NOMO-1 treated with DMSO at 0.1 percent for 48 hours (cell line): ENCODE data around the gene ABI2.
A peak's percentile ranks its signal among the peaks of the same experiment; 100 is the strongest.

ENCODE experiments used
- DNase-seq: peaks from one replicate; lab custom pipeline; 2025; ENCODE audit not compliant: unreplicated experiment; lab: John Stamatoyannopoulos, UW

The ABI2 gene

GRCh38 chr2:203470371-203470770 is 142.2 kb downstream of the ABI2 start:
- no peak for DNase-seq

- DNase-seq = no peak
These were observed 143.1 kb downstream of the ABI2 start for GRCh38 chr2:203471323-203471722.

GRCh38 chr2:203476881-203477280 is 148.7 kb downstream of the ABI2 start:
- no peak for DNase-seq

GRCh38 chr2:203480623-203481022 is 152.4 kb downstream of the ABI2 start:
- no peak for DNase-seq

- peak; percentile 56 for DNase-seq
These were observed 156.3 kb downstream of the ABI2 start for GRCh38 chr2:203484266-203485112.

DNA sequence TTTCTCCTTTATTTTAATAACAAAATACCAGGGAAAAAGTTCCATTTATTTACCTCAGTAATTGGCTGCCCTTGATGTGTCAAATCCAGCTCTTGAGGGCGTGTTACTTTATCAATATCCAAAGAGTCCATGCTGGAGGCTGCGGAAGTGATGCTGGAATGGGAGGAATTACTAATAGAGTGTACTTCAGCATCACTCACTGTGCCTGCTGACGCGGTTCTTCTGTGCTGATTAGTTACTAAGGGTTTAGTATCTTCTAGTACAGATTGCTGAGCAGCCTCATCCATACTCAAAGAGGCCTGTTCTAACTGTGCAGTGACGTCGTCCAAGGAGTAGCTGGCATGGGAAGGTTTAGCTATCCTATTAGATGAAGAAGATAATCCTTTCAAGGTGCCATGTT is 161.3 kb downstream of the ABI2 start:
- DNase-seq = no peak

- DNase-seq = no peak
These were observed 162.2 kb downstream of the ABI2 start for GRCh38 chr2:203490391-203490790.

GRCh38 chr2:203492965-203493364 is 164.8 kb downstream of the ABI2 start:
- DNase-seq = no peak
